Measurements from ENCODE around the gene ENTHD1.
"Not testable (repeated sequence)": the region's sequence is repeated elsewhere in the genome, so short reads cannot be mapped to it uniquely, and the experiment has no call there.

The ENTHD1 gene

DNA sequence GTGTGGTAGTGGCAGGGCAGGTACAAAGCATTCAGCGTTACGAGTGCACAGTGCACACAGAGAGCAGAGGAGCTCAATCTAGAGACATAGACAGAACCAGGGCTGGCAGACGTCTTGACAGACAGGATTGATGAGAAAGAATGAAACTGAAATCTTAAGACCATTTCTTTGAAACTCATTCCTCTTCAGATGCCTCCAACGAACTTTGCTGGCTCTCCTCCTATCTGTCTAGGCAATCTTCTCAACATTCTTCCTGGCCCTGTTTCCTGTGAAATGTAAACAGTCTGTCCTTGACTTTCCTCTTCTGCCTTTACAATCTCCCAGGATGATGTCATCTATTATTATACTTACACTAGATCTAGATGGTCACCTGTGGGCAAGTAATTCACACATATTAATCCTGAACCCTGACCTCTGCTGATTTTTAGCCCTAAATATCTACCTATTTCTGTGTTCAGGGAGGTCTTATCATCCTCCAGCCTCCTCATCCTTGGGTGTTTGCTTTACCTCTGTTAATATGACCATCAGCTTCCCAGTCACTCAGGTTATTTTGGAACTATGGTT is 119.5 kb downstream of the ENTHD1 start:
- no peak for DNase-seq

DNA sequence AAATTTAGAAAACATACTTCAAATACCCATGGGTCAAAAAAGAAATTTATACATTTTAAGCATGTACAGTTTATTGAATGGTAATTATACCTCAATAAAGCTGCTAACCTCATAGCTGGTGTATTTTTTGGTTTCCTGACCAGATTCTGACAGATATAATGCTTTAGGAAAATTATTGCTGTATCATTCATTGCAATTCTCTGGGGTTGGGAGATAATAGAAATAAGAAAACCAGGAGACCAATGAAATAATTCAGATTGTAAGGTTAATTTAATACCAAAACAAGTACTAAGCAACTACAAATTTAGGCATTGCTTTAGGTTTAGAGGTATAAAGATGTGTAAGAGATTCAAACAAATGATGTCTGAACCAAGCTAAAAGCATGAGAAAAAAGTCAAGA is 120.1 kb downstream of the ENTHD1 start:
- DNase-seq: no peak

- DNase-seq: no peak
Measured at GRCh38 chr22:39771486-39771885, 122.1 kb downstream of the ENTHD1 start.

GRCh38 chr22:39765661-39766060 is 127.9 kb downstream of the ENTHD1 start:
- DNase-seq: no peak

- DNase-seq: no peak
Measured at GRCh38 chr22:39765046-39765445, 128.5 kb downstream of the ENTHD1 start.

GRCh38 chr22:39763276-39763675 is 130.3 kb downstream of the ENTHD1 start:
- DNase-seq: no peak

DNA sequence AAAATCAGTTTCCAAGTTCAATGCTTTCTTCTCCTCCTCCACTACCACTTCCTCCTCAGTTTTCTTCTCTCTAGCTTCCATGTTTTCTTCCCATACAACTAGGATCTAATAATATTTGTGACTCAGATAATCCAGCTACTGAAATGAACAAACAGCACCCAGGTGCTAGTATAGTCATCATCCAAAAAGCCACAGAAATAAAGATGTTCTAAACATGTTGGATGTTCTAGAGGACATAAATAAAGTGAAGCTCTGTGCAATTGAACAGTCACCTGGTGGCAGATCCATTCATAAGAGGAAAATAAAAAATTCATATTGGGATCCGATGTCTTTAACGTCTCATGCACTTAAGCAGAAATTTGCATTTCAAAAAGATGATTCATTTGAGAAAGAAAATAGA is 142.8 kb downstream of the ENTHD1 start:
- DNase-seq: no peak

- no peak for DNase-seq
Measured at GRCh38 chr22:39748877-39749276, 144.7 kb downstream of the ENTHD1 start.

GRCh38 chr22:39746600-39747262 is 146.8 kb downstream of the ENTHD1 start:
- no peak for DNase-seq

GRCh38 chr22:39745789-39746188 is 147.8 kb downstream of the ENTHD1 start:
- no peak for DNase-seq

GRCh38 chr22:39744353-39744752 is 149.2 kb downstream of the ENTHD1 start:
- no peak for DNase-seq

DNA sequence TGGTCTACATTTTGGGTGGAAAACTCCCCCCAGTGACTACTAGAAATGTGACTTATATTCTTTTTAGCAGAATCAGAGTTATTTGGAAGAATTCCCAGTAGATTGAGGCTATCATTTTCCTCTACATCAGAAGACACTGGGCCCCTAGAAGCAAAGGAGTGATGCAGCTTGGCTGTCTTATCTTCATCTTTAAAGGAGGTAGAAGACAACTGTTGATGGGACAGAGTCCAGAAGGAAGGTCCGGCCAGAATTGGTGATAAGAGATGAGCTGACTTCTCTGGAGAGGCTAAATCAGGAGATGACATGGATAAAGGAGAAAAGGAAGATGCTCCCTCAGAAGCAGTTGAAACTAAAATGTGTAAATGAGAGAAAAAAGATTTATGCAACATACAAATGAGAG is 149.6 kb downstream of the ENTHD1 start:
- no peak for DNase-seq

DNA sequence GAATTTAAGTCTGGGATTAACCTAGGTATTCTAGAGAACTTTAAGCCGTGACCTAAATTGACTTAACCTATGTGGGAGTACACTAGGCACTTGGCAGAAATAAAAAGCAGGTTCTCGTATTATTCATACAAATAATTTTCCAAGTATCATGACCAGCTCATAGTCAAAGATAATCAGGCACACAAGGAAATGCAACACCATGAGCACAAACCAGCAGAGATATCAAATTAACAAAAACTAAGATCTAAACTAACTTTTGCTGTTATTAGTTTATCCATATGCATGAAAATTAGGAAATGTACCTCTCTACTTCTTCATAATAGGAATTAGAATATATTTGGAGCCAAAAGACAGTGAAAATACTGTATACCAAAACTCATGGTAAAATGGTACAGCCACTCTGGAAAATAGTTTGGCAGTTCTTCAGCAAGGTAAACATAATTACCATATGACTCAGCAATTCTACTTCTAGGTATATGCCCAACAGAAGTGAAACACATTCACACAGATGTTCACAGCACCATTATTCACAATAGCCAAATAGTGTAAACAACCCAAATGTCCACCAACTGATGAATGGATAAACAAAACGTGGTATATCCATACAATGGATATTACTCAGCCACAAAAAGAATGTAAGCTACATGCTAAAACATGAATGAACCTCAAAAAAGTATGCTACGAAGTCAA is 154.1 kb downstream of the ENTHD1 start:
- DNase-seq: no peak

GRCh38 chr22:39738746-39739145 is 154.8 kb downstream of the ENTHD1 start:
- DNase-seq: no peak

- no peak for DNase-seq
Measured at GRCh38 chr22:39735776-39736175, 157.8 kb downstream of the ENTHD1 start.

DNA sequence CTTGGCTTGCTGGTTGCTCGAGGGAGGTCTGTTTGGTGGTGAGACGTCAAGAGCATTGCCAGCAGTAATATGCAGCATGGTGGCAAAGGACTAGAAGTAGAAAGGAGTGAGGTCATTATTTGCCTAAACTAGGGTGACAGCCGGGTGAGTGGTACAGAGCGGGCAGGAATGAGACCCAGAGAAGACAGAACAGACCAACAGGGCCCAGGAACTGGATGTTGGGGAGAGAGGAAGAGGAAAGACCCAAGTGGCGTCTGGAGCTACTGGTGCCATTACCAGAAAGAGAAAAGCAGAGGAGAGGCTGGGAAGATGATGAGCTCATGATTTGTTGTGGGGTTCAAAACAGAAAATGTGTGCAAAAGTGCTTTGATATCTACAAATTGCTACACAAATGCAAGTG is 158.7 kb downstream of the ENTHD1 start:
- no peak for DNase-seq

DNA sequence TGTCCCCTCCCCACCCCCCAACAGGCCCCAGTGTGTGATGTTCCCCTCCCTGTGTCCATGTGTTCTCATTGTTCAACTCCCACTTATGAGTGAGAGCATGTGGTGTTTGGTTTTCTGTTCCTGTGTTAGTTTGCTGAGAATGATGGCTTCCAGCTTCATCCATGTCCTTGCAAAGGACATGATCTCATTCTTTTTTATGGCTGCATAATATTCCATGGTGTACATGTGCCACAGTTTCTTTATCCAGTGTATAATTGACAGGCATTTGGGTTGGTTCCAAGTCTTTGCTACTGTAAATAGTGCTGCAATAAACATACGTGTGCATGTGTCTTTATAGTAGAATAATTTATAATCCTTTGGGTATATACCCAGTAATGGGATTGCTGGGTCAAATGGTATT is 159.5 kb downstream of the ENTHD1 start:
- not testable (repeated sequence) for DNase-seq

GRCh38 chr22:39733191-39733590 is 160.4 kb downstream of the ENTHD1 start:
- DNase-seq: no peak

- DNase-seq: no peak
Measured at GRCh38 chr22:39732625-39733024, 160.9 kb downstream of the ENTHD1 start.

GRCh38 chr22:39731881-39732555 is 161.5 kb downstream of the ENTHD1 start:
- no peak for DNase-seq

DNA sequence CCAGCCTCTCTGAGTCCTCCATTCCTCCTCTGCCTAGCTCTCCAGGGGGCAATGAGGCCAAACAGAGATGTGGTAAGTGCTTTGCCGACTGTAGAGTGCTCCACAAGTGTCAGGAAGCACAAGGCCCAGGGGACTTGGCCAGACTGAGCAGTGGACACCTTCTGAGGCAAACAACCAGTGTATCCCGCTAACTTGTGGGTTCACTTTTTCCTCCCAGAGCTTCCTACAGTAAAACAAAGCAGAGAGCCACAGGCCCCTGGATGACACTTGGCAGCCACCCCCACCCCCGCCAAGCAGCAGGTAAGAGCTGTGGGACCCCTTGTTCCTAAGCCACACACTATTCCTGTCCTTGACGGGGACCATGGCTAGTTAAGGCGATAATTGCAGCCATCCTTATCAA is 162.1 kb downstream of the ENTHD1 start:
- no peak for DNase-seq

- no peak for DNase-seq
Measured at GRCh38 chr22:39729141-39729934, 164.2 kb downstream of the ENTHD1 start.

All from C1 segment of cervical spinal cord (tissue), 14 donors.